SH-SY5Y (cell line): ENCODE data around the gene NFE2L2.

Source experiments
- GATA2 ChIP-seq: IDR thresholded peaks from 2 replicates; pipeline ENCODE4 v1.6.1; 2011; ENCODE audit warnings: mild to moderate bottlenecking, low read depth, low read length
- GATA3 ChIP-seq: IDR thresholded peaks from 2 replicates; pipeline ENCODE4 v1.6.1; 2011; ENCODE audit warnings: low read depth, mild to moderate bottlenecking, low read length, moderate library complexity

The NFE2L2 gene

GRCh38 chr2:177254433-177255226 lies 9.9 kb downstream of the NFE2L2 start:
- no peak for TF ChIP-seq GATA3
- TF ChIP-seq GATA2 = no peak

GRCh38 chr2:177253704-177254103 lies 10.8 kb downstream of the NFE2L2 start:
- TF ChIP-seq GATA2 (no peak), GATA3 (no peak)

GRCh38 chr2:177252808-177253531 lies 11.6 kb downstream of the NFE2L2 start:
- TF ChIP-seq GATA2 = no peak
- TF ChIP-seq GATA3 = no peak

- TF ChIP-seq GATA2 = no peak
- no peak for TF ChIP-seq GATA3
These were observed 13.4 kb downstream of the NFE2L2 start for GRCh38 chr2:177251165-177251542.

- no peak for TF ChIP-seq GATA2
- no peak for TF ChIP-seq GATA3
These were observed 14.1 kb downstream of the NFE2L2 start for GRCh38 chr2:177250461-177250860.

GRCh38 chr2:177249038-177249437 lies 15.5 kb downstream of the NFE2L2 start:
- no peak for TF ChIP-seq GATA2
- no peak for TF ChIP-seq GATA3

GRCh38 chr2:177247693-177248262 lies 16.7 kb downstream of the NFE2L2 start:
- no peak for TF ChIP-seq GATA2
- TF ChIP-seq GATA3 = no peak

GRCh38 chr2:177246000-177246399 lies 18.5 kb downstream of the NFE2L2 start:
- no peak for TF ChIP-seq GATA2

- TF ChIP-seq GATA2 (no peak), GATA3 (no peak)
These were observed 19.5 kb downstream of the NFE2L2 start for GRCh38 chr2:177245010-177245422.

- TF ChIP-seq GATA3 (no peak), GATA2 (no peak)
These were observed 20.2 kb downstream of the NFE2L2 start for GRCh38 chr2:177244244-177244771.

GRCh38 chr2:177243476-177243875 lies 21.1 kb downstream of the NFE2L2 start:
- no peak for TF ChIP-seq GATA3
- TF ChIP-seq GATA2 = no peak

GRCh38 chr2:177243073-177243472 lies 21.5 kb downstream of the NFE2L2 start:
- TF ChIP-seq GATA2 = no peak
- no peak for TF ChIP-seq GATA3

GRCh38 chr2:177242121-177242987 lies 22.2 kb downstream of the NFE2L2 start:
- TF ChIP-seq GATA2 (no peak; the same call in 1 of the 2 replicates), GATA3 (no peak; the same call in 1 of the 2 replicates)
